MCF 10A (cell line): Measurements from ENCODE around the gene PKN1. TPM values are rescaled to one million over a fixed set of nuclear protein-coding genes. Genes with fewer than 3 reads are reported as not detected.
"Not testable (repeated sequence)": the region's sequence is repeated elsewhere in the genome, so short reads cannot be mapped to it uniquely, and the experiment has no call there.

Source experiments
- BruUV-seq: library from RNA; stranded (reverse); fragments of 400-500 nt; replicated peaks from 2 replicates; lab custom pipeline; 2021; lab: Mats Ljungman, UMichigan
- CTCF ChIA-PET: fragments of 300-600 bp; sonication (Branson Sonifier 250); formaldehyde crosslinking; extraction: SDS; loops from one replicate; lab custom pipeline; 2021; ENCODE audit warnings: antibody characterized with exemption, inconsistent platforms; lab: Yijun Ruan, JAX
- POLR2A ChIA-PET: fragments of 300-600, 350-650 bp; sonication (Branson Sonifier 250); formaldehyde crosslinking; extraction: SDS; loops from one replicate; lab custom pipeline; 2020; ENCODE audit warnings: antibody characterized with exemption, inconsistent platforms; lab: Yijun Ruan, JAX
- DNase-seq: peaks from one replicate; pipeline ENCODE4 v3.0.0-alpha.2; 2018; ENCODE audit not compliant: unreplicated experiment
- H3K27ac Mint-ChIP-seq: one replicate; pipeline ENCODE4 v1.8.0; 2022; ENCODE audit warnings: mild to moderate bottlenecking, low read depth, mixed read lengths; ENCODE audit not compliant: unreplicated experiment
- H3K27me3 Mint-ChIP-seq: one replicate; pipeline ENCODE4 v1.8.0; 2022; ENCODE audit warnings: mixed read lengths; ENCODE audit not compliant: insufficient read depth, unreplicated experiment
- H3K36me3 Mint-ChIP-seq: one replicate; pipeline ENCODE4 v1.8.0; 2022; ENCODE audit warnings: mild to moderate bottlenecking, moderate library complexity, mixed read lengths; ENCODE audit not compliant: insufficient read depth, unreplicated experiment
- H3K4me1 Mint-ChIP-seq: one replicate; pipeline ENCODE4 v1.8.0; 2022; ENCODE audit warnings: mixed read lengths; ENCODE audit not compliant: insufficient read depth, unreplicated experiment
- H3K4me3 Mint-ChIP-seq: one replicate; pipeline ENCODE4 v1.8.0; 2022; ENCODE audit warnings: mild to moderate bottlenecking, moderate library complexity, mixed read lengths; ENCODE audit not compliant: unreplicated experiment
- H3K9me3 Mint-ChIP-seq: one replicate; pipeline ENCODE4 v1.8.0; 2022; ENCODE audit warnings: mixed read lengths; ENCODE audit not compliant: unreplicated experiment
- CTCF ChIP-seq: fragments of 200-600 bp; IDR thresholded peaks from one replicate; pipeline ENCODE4 v1.8.0; 2022; ENCODE audit warnings: antibody characterized with exemption, mild to moderate bottlenecking; ENCODE audit not compliant: unreplicated experiment
- intact Hi-C: fragments of 100-400 bp; cut with micrococcal nuclease; formaldehyde crosslinking; loops from 2 replicates; pipeline ENCODE4 v1.14.1; 2022
- total RNA-seq: library from RNA; stranded (reverse); gene quantifications from 2 replicates; pipeline ENCODE4 v1.2.3, GENCODE V29; 2022

PKN1 gene
- total RNA-seq, 1 experiment from 2014 or later = 94.8 TPM

- no peaks in the 10 kb centered on the region for H3K9me3 Mint-ChIP-seq
- peaks cover 83% of the 10 kb centered on the region for H3K36me3 Mint-ChIP-seq
- ChIA-PET POLR2A (interaction anchor here (0.9 kb wide), 1 partner anchor 70 kb away, joined by 3 read pairs; no protein-coding TSS in a partner anchor), CTCF (interaction anchor here (0.6 to 1.0 kb wide), 2 partner anchors 36 to 805 kb away, joined by 3 to 4 read pairs; no protein-coding TSS in a partner anchor)
- intact Hi-C loops = no loop called here
- DNase-seq = no peak
- H3K4me1 Mint-ChIP-seq = peaks cover 6% of the 10 kb centered on the region
- no TSS peak for BruUV-seq
- TF ChIP-seq CTCF = no peak
- H3K4me3 Mint-ChIP-seq = no peak overlapping the region
- no peaks in the 10 kb centered on the region for H3K27me3 Mint-ChIP-seq
- no peak overlapping the region for H3K27ac Mint-ChIP-seq
These were observed 13.4 kb downstream of the PKN1 start for GRCh38 chr19:14446336-14447036.

- no peak for DNase-seq
- no TSS peak for BruUV-seq
- Mint-ChIP-seq H3K27ac (no peak overlapping the region), H3K4me1 (peaks cover 6% of the 10 kb centered on the region), H3K4me3 (no peak overlapping the region), H3K9me3 (no peaks in the 10 kb centered on the region), H3K36me3 (peaks cover 79% of the 10 kb centered on the region), H3K27me3 (no peaks in the 10 kb centered on the region)
- ChIA-PET CTCF (no interaction called here), POLR2A (no interaction called here)
- intact Hi-C loops = no loop called here
- TF ChIP-seq CTCF = no peak
These were observed 16.2 kb downstream of the PKN1 start for GRCh38 chr19:14449321-14449720.

- Mint-ChIP-seq H3K27ac (no peak overlapping the region), H3K9me3 (no peaks in the 10 kb centered on the region), H3K4me1 (peaks cover 6% of the 10 kb centered on the region), H3K4me3 (no peak overlapping the region), H3K36me3 (peaks cover 79% of the 10 kb centered on the region), H3K27me3 (no peaks in the 10 kb centered on the region)
- no TSS peak for BruUV-seq
- intact Hi-C loops = no loop called here
- TF ChIP-seq CTCF = no peak
- peak; percentile 46 for DNase-seq
- ChIA-PET POLR2A (interaction anchor here (0.6 kb wide), 1 partner anchor 13 kb away, joined by 5 read pairs; no protein-coding TSS in a partner anchor), CTCF (no interaction called here)
These were observed 17.2 kb downstream of the PKN1 start for GRCh38 chr19:14450168-14450874.

- CTCF ChIA-PET = no interaction called here
- H3K4me1 Mint-ChIP-seq = peaks cover 6% of the 10 kb centered on the region
- POLR2A ChIA-PET = interaction anchor here (0.6 kb wide), 1 partner anchor 14 kb away, joined by 5 read pairs; no protein-coding TSS in a partner anchor
- BruUV-seq = no TSS peak
- TF ChIP-seq CTCF = no peak
- peaks cover 82% of the 10 kb centered on the region for H3K36me3 Mint-ChIP-seq
- H3K27ac Mint-ChIP-seq = no peak overlapping the region
- no peak for DNase-seq
- H3K27me3 Mint-ChIP-seq = no peaks in the 10 kb centered on the region
- H3K9me3 Mint-ChIP-seq = no peaks in the 10 kb centered on the region
- intact Hi-C loops = no loop called here
- no peak overlapping the region for H3K4me3 Mint-ChIP-seq
These were observed 17.8 kb downstream of the PKN1 start for GRCh38 chr19:14450876-14451275.

- DNase-seq, BruUV-seq, H3K4me1 Mint-ChIP-seq, intact Hi-C loops, H3K27me3 Mint-ChIP-seq, H3K27ac Mint-ChIP-seq, H3K9me3 Mint-ChIP-seq, H3K4me3 Mint-ChIP-seq: not testable (repeated sequence)
- peaks cover 79% of the 10 kb centered on the region for H3K36me3 Mint-ChIP-seq
- ChIA-PET POLR2A (interaction anchor here (0.7 kb wide), 1 partner anchor 11 kb away, joined by 3 read pairs; no protein-coding TSS in a partner anchor), CTCF (interaction anchor here (0.7 kb wide), 1 partner anchor 1506 kb away, joined by 3 read pairs; the partner anchor contains the start of gene RAD23A)
These were observed 19.2 kb downstream of the PKN1 start for GRCh38 chr19:14452303-14452702.
